ENCODE results near the gene TMEM69.
"Not testable (repeated sequence)": the region's sequence is repeated elsewhere in the genome, so short reads cannot be mapped to it uniquely, and the experiment has no call there.

The TMEM69 gene, protein sequence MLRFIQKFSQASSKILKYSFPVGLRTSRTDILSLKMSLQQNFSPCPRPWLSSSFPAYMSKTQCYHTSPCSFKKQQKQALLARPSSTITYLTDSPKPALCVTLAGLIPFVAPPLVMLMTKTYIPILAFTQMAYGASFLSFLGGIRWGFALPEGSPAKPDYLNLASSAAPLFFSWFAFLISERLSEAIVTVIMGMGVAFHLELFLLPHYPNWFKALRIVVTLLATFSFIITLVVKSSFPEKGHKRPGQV
- 11.8 to 47.2 (median 22.9) reads per million in 3 experiments for total RNA-seq

DNA sequence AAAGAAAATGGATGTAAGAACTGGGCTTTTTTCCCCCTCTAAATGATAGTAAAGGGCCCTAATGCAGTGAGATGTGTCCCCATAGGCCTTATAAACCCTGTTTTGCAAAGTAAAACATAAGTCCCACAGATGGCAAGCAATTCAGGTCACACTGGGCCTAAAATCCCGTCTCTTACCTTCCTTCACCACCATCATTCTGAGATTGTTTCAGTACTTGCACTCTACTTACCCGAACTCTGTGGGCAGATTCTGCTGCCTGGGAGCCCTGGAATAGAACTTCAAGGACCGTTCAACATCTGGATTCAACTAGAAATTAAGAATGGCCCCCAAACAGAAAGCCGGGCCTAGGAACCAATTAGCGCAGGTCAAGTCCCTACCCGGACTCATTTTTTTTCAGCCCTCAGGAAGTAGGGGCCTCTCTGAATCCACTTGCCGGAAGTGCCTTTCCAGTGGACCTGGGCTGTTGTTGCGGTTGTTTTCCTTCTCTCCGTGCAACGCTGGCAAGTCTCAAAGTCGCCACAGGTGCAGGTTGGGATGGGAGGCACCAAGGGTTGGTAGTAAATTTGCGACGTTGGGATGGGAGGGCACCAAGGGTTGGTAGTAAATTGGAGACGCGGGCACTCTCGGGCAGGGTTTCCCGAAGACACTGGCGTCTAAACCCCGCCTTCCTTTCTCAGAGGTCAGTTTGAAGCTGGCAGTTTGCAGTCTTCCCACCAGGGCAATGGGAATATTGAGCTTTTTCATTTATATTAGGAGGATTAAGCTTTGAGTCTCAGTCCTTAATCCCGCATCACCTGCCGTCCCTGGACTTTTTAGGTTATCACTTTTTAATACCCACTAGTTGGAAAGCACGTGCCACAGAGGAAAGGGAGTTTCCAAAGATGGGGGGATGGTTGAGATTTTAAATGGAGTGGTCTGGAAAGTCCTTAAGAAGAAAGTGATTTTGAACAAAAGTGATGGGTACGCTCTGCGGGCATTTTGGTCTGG lies at the start of gene TMEM69:
Gene TMEM69 (plus strand): TSS at position 428 of the 987 bp plus-strand sequence. CDS start 2,888 bp downstream, outside the sequence.
- peak; percentile 79 for DNase-seq

DNA sequence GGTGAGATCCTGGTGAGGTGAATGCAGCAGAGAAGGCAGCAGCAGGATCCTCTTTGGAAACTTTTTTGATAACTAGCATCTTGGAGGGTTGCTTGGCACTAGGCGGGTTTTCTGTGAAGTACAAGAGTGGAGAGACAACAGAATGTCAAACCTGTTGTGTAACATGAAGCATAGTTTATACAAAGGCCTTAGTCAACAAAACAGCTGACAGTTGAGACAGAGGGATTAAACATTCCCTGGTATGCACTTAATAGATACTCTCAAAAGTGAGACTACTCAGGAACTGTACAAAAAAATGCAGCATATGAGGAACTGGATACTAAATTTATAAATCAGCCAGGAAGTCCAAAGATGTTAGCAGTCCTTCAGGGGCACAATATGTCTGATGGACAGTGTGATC lies 47.7 kb upstream of the TMEM69 start:
- DNase-seq: no peak

- DNase-seq: no peak
These were observed 44.7 kb upstream of the TMEM69 start for GRCh38 chr1:45643321-45643720.

DNA sequence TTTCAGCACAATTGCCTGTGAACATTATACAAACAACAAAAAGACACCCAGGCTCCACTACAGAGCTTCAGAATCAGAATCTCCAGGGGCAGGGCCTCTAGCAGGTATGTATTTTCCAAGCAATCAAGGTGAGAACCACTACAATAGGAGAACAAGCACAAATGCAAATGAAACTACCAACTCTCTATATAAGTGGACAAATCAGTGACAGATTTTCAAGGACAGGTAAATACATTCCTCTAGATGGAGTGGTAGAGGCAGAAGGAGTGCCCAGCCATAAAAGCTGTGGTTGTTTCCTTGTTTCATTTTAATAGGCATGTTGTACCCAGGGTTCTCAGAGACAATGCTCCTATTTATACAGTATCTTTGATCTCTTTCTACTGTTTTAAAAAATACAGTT lies 44.0 kb upstream of the TMEM69 start:
- DNase-seq: no peak

DNA sequence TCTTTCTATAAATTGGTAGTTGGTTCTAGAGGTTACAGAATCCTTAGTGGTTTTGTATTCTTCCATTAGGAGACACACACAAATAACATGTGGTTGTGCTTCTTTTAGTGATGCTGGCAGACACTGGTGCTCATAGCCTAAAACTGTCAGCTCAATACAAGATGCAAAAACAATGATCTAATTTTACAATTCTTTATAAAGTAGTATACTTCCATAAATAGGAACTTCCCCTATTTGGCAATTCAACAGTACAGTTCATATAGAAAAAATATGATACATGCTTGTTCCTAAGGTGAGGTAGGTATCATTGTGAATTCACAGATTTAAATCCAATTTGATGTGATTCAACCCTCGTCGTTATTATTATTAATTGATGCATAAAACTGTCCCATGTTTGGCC lies 43.3 kb upstream of the TMEM69 start:
- DNase-seq: no peak

DNA sequence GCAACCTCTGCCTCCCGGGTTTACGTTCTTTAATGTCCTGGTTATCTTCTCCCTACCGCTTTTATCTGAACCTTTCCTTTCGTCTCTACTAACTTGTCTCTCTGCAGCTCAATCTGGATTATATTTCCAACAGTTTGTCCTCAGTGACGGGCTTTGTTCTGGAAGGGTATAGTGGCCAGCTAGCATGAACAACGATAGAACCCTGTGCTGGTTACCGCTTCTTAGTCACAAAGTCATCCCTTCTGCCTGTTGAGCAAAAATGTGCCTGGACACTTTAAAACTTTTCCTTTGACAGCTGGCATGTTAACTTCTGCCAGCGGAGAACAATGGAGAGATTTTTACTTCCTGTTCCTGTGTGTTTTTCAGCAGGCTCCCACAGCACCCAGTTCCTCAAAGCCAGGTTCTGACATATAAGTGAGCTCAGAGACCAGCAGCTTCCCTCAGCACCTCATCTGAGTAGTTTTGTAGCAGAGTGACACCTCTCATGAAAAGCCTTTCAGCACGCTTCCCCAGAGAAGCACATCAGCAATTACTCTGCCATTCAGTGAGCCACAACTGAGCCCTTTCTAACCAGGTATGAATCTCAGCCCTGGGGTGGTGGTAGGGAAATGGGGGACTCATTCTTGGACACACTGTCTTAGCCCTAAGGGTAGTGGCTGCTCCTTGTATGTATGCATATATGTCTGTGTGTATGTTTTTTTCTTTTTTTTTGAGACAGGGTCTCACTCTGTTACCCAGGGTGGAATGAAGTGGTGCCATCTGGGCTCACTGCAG lies 40.5 kb upstream of the TMEM69 start:
- no peak for DNase-seq

DNA sequence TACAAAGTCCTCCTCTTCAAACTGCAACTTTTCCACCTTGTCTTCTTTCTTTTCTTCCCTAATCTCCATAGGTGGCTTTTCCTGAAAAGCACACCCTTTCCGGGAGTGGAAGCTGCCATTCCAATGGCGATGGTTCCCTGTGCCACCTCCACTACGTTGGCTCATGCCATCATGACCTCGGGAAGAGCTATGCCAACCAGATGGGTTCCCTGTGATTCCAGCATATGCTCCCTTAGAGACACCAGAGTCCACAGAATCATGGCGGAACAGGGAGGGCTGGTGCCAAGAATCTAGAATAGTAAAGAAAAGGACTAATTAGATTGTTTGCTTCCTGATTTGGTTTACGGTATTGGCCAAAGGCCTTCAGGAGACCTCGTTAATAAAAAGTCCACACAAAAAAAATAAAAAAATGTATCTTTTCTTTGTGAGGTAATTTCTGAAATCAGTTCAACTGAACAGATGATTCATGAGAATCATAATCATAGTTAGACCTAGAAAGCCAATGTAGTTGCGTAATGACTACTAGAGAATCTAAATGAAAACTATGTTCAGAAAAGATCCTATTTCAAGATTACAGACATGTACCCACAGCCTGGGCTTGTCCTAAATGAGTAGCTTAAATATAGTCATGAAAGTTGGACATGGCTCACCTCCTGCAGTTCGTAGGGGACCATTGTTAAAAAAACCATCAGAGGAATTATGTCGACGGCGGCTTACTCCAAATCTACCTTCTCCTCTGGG lies 33.3 kb upstream of the TMEM69 start:
- DNase-seq: no peak

GRCh38 chr1:45656573-45657226 lies 31.3 kb upstream of the TMEM69 start:
- DNase-seq: no peak

DNA sequence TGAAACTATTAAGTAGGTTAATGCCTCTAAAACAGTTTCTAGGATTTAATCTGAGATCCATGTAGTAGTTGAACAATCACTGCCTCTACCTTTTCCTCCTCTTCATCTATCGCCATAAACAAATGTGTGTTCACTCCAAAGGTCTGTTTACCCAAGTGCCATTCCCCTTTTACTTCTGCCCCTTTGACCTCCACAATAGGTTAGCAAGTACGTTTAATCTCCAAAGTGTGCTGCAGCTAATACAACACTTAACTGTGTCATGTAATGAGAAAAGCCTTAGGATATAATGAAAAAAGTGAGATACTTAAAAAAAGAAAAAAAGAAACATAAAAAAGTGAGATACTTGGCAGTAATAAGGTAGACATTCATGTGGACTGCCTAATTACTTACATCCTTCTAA lies 29.8 kb upstream of the TMEM69 start:
- DNase-seq: no peak

GRCh38 chr1:45659222-45659621 lies 28.8 kb upstream of the TMEM69 start:
- no peak for DNase-seq

DNA sequence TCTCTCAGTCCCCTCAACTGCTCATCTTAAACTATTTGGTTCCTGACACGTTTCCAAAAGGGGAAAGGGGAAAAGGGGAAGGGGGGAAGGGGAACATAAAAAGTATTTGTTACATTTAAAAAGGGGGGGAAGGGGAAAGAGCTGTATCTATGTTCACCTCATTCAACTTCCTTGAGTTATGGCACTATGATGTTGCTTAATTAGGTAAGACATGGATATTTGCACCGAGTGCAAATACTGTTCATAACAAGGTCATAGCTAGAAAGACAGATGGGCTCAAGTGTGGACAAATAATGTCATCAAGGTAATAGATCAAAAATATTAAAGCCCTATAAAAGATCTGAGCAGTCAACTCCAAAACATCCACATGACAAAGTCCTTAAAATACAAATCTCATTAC lies 27.6 kb upstream of the TMEM69 start:
- DNase-seq: no peak

- DNase-seq: no peak
These were observed 21.1 kb upstream of the TMEM69 start for GRCh38 chr1:45666836-45667235.

DNA sequence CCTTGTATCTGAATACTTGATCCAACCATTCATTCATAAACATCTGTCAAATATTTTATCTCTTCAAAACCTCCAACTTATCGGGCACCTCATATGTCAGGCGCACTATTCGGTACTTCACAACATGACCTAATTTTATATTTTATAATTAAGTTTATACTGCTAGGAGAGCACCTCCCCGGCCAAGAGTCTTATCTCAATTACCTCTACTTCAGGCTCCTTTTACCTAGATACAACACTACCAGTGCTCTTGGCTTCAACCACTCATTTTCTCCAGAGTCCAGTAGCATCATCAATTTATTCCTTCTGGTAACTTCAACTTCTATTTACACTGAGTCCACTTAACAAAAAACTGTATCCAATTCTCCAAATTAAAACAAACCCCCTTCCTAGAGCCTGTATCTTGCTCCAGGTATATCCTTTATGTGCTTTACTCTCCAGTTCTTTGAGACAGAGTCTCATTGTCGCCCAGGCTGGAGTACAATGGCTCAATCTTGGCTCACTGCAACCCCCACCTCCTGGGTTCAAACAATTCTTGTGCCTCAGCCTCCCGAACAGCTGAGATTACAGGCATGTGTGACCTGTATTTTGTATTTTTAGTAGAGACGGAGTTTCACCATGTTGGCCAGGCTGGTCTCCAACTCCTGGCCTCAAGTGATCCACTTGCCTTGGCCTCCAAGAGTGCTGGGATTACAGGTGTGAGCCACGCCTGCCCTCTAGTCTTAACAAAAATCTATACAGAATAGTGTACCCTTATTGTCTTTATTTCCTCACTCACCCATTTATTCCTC lies 20.5 kb upstream of the TMEM69 start:
- no peak for DNase-seq

GRCh38 chr1:45668526-45668925 lies 19.5 kb upstream of the TMEM69 start:
- no peak for DNase-seq

GRCh38 chr1:45669379-45669778 lies 18.6 kb upstream of the TMEM69 start:
- no peak for DNase-seq

DNA sequence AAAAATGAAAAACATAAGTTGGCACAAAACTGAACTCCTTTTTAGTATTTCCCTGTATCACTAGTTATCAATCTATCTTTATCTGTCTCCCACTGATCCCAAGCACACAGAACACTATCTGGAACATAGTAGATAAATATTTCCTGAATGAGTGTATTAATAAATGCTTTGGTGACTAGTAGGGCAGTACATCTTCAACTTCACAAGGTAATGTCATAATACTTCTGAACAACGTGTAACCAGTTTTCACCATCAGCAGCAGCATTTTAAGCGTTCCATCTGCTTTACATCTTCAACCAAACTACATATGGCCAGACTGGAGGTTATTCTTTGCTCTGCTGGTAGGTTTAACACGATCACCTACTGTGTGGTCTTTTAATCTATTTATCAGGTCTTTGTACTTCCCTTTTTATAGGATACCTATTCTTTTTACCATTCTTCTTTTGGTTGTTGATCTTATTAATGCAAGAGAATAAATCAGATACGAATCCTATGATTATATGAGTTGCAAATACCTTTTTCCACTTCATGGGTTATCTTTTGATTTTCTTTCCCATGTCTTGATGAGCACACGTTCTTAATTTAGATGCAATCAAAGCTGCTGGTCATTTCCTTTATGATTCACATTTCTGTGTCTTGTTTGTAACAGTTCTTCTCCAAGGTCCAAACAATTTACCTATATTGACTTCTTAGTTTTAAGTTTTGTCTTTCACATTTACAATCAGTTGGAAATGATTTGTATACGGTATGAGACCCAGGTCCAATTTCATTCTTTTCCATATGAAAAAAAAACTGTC lies 17.9 kb upstream of the TMEM69 start:
- no peak for DNase-seq

- DNase-seq: no peak
These were observed 14.0 kb upstream of the TMEM69 start for GRCh38 chr1:45673956-45674355.

- DNase-seq: no peak
These were observed 13.5 kb upstream of the TMEM69 start for GRCh38 chr1:45674478-45674877.

- DNase-seq: not testable (repeated sequence)
These were observed 11.4 kb upstream of the TMEM69 start for GRCh38 chr1:45676553-45676952.

GRCh38 chr1:45677751-45678245 lies 10.2 kb upstream of the TMEM69 start:
- DNase-seq: no peak
